Measurements from ENCODE around the gene NIPAL4.

The NIPAL4 gene

GRCh38 chr5:157451806-157452205 is 8.2 kb upstream of the NIPAL4 start:
- no peak for DNase-seq (ENCODE audit: low read depth)
- no peak for TF ChIP-seq CTCF (IDR thresholded peaks at IDR 0.05; ENCODE audit: low read length, missing control alignments)
- no peak overlapping the region for H3K4me3 ChIP-seq (replicated peaks; ENCODE audit: low read depth, low read length)

- no peak for TF ChIP-seq CTCF (IDR thresholded peaks at IDR 0.05; ENCODE audit: low read length, missing control alignments)
- no peak for DNase-seq (ENCODE audit: low read depth)
- no peak overlapping the region for H3K4me3 ChIP-seq (replicated peaks; ENCODE audit: low read depth, low read length)
Measured at GRCh38 chr5:157454273-157454672, 5.7 kb upstream of the NIPAL4 start.

- no peak overlapping the region for H3K4me3 ChIP-seq (replicated peaks; ENCODE audit: low read depth, low read length)
- no peak for DNase-seq (ENCODE audit: low read depth)
- TF ChIP-seq CTCF (IDR thresholded peaks at IDR 0.05; ENCODE audit: low read length, missing control alignments): no peak
Measured at GRCh38 chr5:157455057-157455456, 5.0 kb upstream of the NIPAL4 start.

- TF ChIP-seq CTCF (IDR thresholded peaks at IDR 0.05; ENCODE audit: low read length, missing control alignments): no peak
- no peak overlapping the region for H3K4me3 ChIP-seq (replicated peaks; ENCODE audit: low read depth, low read length)
- DNase-seq (ENCODE audit: low read depth): no peak
Measured at GRCh38 chr5:157456301-157456700, 3.7 kb upstream of the NIPAL4 start.

- no peak overlapping the region for H3K4me3 ChIP-seq (replicated peaks; ENCODE audit: low read depth, low read length)
- DNase-seq (ENCODE audit: low read depth): no peak
- no peak for TF ChIP-seq CTCF (IDR thresholded peaks at IDR 0.05; ENCODE audit: low read length, missing control alignments)
Measured at GRCh38 chr5:157457391-157457790, 2.6 kb upstream of the NIPAL4 start.

GRCh38 chr5:157458835-157459234 is 1.2 kb upstream of the NIPAL4 start:
- no peak overlapping the region for H3K4me3 ChIP-seq (replicated peaks; ENCODE audit: low read depth, low read length)
- no peak for TF ChIP-seq CTCF (IDR thresholded peaks at IDR 0.05; ENCODE audit: low read length, missing control alignments)

GRCh38 chr5:157460921-157461792 is 1.1 kb downstream of the NIPAL4 start:
- TF ChIP-seq CTCF (IDR thresholded peaks at IDR 0.05; ENCODE audit: low read length, missing control alignments): no peak
- no peak for DNase-seq (ENCODE audit: low read depth)
- H3K4me3 ChIP-seq (replicated peaks; ENCODE audit: low read depth, low read length): no peak overlapping the region

More at GRCh38 chr5:157458835-157459234, 1.2 kb upstream of the NIPAL4 start:
- DNase-seq (ENCODE audit: low read depth): no peak
